Measurements from ENCODE around the gene HPD. TPM values are rescaled to one million over a fixed set of nuclear protein-coding genes. Genes with fewer than 3 reads are reported as not detected.
"Not testable (repeated sequence)": the region's sequence is repeated elsewhere in the genome, so short reads cannot be mapped to it uniquely, and the experiment has no call there.

The HPD gene
- total RNA-seq, 1 experiment from 2014 or later = 0.21 TPM

DNA sequence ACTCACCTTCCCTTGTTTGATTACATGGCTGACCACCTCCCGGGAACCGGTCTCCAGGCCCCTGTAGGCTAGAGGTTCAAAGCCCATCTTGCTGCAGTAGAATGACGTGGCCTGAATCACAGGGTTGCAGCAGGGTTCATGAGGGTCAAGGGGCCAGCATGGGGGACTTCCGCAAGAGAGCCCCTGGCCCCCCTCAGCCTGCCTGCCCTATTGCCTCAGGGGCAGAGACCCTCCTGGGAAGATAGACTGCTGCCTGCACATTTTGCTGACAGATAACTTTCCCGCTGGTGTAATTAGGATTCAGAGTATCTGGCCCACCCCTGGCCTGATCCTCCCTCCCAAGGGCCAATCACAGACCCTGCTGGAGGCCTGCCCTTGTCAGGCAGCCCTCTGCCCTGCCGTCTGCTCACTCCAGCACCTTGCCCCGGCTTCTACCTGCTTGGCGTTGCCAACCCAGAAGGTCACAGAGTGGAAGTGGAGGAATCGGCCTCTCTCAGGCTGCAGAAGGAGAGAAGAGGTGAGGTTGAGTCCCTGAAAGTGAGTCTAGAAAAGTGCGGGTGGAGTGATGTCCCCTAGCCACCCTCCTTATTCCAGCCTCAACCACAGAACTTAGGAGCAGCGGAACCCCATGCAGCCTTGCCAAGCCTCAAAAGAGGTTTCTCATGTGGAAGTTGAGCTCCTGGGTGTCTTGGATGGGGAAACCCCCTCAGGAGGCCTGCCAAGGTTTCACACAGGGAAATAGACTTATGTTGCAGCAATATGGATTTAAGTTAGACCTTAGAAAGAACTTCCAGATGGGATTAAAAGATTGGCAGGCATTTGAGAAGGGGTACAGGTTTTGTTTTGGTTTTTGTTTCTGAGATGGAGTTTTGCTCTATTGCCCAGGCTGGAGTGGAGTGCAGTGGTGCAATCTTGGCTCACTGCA is 1.1 kb downstream of the HPD start:
- ChIA-PET CTCF (no interaction called here), POLR2A (no interaction called here)
- no peak for DNase-seq (ENCODE audit: unreplicated experiment)
- intact Hi-C loops (cut with micrococcal nuclease) = no loop called here
- Mint-ChIP-seq H3K9me3 (ENCODE audit: unreplicated experiment) (no peaks in the 10 kb centered on the region), H3K36me3 (ENCODE audit: insufficient read depth, unreplicated experiment) (no peaks in the 10 kb centered on the region), H3K27me3 (ENCODE audit: insufficient read depth, unreplicated experiment) (no peaks in the 10 kb centered on the region), H3K27ac (ENCODE audit: low read depth, unreplicated experiment) (no peak overlapping the region), H3K4me1 (ENCODE audit: insufficient read depth, unreplicated experiment) (peaks cover 15% of the 10 kb centered on the region), H3K4me3 (ENCODE audit: unreplicated experiment) (no peak overlapping the region)
- TF ChIP-seq, protein P1, sequence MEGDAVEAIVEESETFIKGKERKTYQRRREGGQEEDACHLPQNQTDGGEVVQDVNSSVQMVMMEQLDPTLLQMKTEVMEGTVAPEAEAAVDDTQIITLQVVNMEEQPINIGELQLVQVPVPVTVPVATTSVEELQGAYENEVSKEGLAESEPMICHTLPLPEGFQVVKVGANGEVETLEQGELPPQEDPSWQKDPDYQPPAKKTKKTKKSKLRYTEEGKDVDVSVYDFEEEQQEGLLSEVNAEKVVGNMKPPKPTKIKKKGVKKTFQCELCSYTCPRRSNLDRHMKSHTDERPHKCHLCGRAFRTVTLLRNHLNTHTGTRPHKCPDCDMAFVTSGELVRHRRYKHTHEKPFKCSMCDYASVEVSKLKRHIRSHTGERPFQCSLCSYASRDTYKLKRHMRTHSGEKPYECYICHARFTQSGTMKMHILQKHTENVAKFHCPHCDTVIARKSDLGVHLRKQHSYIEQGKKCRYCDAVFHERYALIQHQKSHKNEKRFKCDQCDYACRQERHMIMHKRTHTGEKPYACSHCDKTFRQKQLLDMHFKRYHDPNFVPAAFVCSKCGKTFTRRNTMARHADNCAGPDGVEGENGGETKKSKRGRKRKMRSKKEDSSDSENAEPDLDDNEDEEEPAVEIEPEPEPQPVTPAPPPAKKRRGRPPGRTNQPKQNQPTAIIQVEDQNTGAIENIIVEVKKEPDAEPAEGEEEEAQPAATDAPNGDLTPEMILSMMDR (IDR thresholded peaks at IDR 0.05; ENCODE audit: unreplicated experiment) = no peak
- no TSS peak for BruUV-seq (replicated peaks)

DNA sequence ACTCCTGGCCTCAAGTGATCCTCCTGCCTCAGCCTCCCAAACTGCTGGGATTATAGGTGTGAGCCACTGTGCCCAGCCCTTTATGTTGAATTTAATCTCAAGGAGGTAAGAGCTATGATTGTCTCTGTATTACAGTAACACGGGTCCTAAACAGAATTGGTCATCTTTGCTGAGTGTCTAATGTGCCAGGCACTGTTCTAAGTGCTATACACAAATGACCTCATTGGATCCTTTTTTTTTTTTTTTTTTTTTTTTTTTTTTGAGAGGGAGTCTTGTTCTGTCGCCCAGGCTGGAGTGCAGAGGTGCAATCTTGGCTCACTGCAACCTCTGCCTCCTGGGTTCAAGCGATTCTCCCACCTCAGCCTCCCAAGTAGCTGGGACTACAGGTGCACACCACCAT is 6.3 kb downstream of the HPD start:
- BruUV-seq (replicated peaks); H3K27me3 Mint-ChIP-seq (ENCODE audit: insufficient read depth, unreplicated experiment); H3K4me1 Mint-ChIP-seq (ENCODE audit: insufficient read depth, unreplicated experiment); H3K9me3 Mint-ChIP-seq (ENCODE audit: unreplicated experiment); H3K36me3 Mint-ChIP-seq (ENCODE audit: insufficient read depth, unreplicated experiment); intact Hi-C loops (cut with micrococcal nuclease); H3K27ac Mint-ChIP-seq (ENCODE audit: low read depth, unreplicated experiment); CTCF ChIA-PET; DNase-seq (ENCODE audit: unreplicated experiment); POLR2A ChIA-PET; H3K4me3 Mint-ChIP-seq (ENCODE audit: unreplicated experiment): not testable (repeated sequence)

DNA sequence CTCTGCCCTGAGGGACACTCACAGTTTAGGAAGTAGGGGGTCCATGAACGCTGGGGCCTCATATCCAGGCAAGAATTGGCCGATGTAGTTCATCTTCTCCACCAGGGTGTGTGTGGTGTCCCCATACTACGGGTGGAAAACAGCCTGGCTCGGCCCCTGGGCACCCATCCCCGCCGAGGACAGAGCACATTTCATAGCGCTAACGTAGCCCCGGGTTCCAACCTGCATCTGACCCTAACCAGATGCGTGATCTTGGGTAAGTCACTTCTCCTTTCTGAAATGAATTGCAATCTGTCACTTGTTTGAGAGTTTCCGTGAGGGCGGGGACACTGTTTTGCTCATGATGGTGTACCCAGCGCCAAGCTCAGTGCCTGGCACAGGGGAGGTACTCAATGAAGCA is 9.0 kb downstream of the HPD start:
- ChIA-PET POLR2A (no interaction called here), CTCF (interaction anchor here (1.1 kb wide), 1 partner anchor 9 kb away, joined by 4 read pairs; no protein-coding TSS in a partner anchor)
- Mint-ChIP-seq H3K36me3 (ENCODE audit: insufficient read depth, unreplicated experiment) (no peaks in the 10 kb centered on the region), H3K9me3 (ENCODE audit: unreplicated experiment) (no peaks in the 10 kb centered on the region), H3K4me1 (ENCODE audit: insufficient read depth, unreplicated experiment) (no peaks in the 10 kb centered on the region), H3K4me3 (ENCODE audit: unreplicated experiment) (no peak overlapping the region), H3K27me3 (ENCODE audit: insufficient read depth, unreplicated experiment) (no peaks in the 10 kb centered on the region), H3K27ac (ENCODE audit: low read depth, unreplicated experiment) (no peak overlapping the region)
- intact Hi-C loops (cut with micrococcal nuclease) = no loop called here
- no TSS peak for BruUV-seq (replicated peaks)
- no peak for DNase-seq (ENCODE audit: unreplicated experiment)
- TF ChIP-seq, protein P1 (IDR thresholded peaks at IDR 0.05; ENCODE audit: unreplicated experiment) = no peak

GRCh38 chr12:121849211-121849610 is 9.4 kb downstream of the HPD start:
- intact Hi-C loops (cut with micrococcal nuclease) = no loop called here
- POLR2A ChIA-PET = no interaction called here
- no TSS peak for BruUV-seq (replicated peaks)
- Mint-ChIP-seq H3K27me3 (ENCODE audit: insufficient read depth, unreplicated experiment) (no peaks in the 10 kb centered on the region), H3K4me1 (ENCODE audit: insufficient read depth, unreplicated experiment) (no peaks in the 10 kb centered on the region), H3K36me3 (ENCODE audit: insufficient read depth, unreplicated experiment) (no peaks in the 10 kb centered on the region), H3K9me3 (ENCODE audit: unreplicated experiment) (no peaks in the 10 kb centered on the region), H3K27ac (ENCODE audit: low read depth, unreplicated experiment) (no peak overlapping the region), H3K4me3 (ENCODE audit: unreplicated experiment) (no peak overlapping the region)
- CTCF ChIA-PET = no interaction called here
- TF ChIP-seq, protein P1 (IDR thresholded peaks at IDR 0.05; ENCODE audit: unreplicated experiment) = no peak
- DNase-seq (ENCODE audit: unreplicated experiment) = no peak

Measured in MCF 10A (cell line).